Fibroblast of the aortic adventitia (primary cell): ENCODE measurements around the gene CEP85L. TPM values are rescaled to one million over a fixed set of nuclear protein-coding genes. Genes with fewer than 3 reads are reported as not detected.
A peak's percentile ranks its signal among the peaks of the same experiment; 100 is the strongest.

ENCODE experiments used
- DNase-seq: peaks from one replicate; pipeline ENCODE4 v3.0.0-alpha.2; 2010; ENCODE audit warnings: low read depth
- H3K4me3 ChIP-seq: 2 replicates; pipeline ENCODE4 v1.5.1; 2011; ENCODE audit warnings: low read depth, mild to moderate bottlenecking, control low read depth, low read length, moderate library complexity
- total RNA-seq: library from RNA; depleted of rRNA; stranded (reverse); fragments of >200 nt; gene quantifications from 2 replicates; pipeline ENCODE4 v1.2.3, GENCODE V29; 2012; ENCODE audit warnings: low replicate concordance
- TF ChIP-seq, protein P1 (sequence below): IDR thresholded peaks from 2 replicates; pipeline ENCODE4 v1.5.1; 2011; ENCODE audit warnings: mild to moderate bottlenecking, low read length, control low read depth, inconsistent platforms; ENCODE audit not compliant: insufficient read depth

Gene CEP85L
- total RNA-seq, 1 donor = 17.1 TPM

DNA sequence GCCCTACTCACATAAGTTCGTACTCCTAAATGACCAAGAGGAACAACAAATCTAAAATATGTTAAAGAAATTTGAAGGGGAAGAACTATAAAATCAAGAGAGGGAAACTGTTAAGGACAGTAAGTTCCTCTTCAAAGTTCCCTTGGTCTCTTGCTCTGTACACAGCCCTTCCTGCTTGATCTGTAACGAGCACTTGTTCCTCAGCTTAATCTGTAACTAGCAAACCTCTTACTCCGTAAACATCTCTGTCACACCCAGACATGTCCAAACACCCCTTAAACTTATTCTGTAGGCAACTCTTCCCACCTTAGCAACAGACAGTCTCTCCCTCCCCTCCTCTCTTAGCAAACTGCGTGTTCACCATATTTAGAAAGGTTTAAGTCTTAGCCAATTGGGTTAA lies 73.4 kb downstream of the CEP85L start:
- TF ChIP-seq, protein P1, sequence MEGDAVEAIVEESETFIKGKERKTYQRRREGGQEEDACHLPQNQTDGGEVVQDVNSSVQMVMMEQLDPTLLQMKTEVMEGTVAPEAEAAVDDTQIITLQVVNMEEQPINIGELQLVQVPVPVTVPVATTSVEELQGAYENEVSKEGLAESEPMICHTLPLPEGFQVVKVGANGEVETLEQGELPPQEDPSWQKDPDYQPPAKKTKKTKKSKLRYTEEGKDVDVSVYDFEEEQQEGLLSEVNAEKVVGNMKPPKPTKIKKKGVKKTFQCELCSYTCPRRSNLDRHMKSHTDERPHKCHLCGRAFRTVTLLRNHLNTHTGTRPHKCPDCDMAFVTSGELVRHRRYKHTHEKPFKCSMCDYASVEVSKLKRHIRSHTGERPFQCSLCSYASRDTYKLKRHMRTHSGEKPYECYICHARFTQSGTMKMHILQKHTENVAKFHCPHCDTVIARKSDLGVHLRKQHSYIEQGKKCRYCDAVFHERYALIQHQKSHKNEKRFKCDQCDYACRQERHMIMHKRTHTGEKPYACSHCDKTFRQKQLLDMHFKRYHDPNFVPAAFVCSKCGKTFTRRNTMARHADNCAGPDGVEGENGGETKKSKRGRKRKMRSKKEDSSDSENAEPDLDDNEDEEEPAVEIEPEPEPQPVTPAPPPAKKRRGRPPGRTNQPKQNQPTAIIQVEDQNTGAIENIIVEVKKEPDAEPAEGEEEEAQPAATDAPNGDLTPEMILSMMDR = no peak

GRCh38 chr6:118574051-118574865 lies 77.1 kb downstream of the CEP85L start:
- no peak for DNase-seq

More for the DNA sequence above, 73.4 kb downstream of the CEP85L start:
- no peak overlapping the region for H3K4me3 ChIP-seq
- DNase-seq = no peak

GRCh38 chr6:118571121-118571520 lies 80.3 kb downstream of the CEP85L start:
- TF ChIP-seq, protein P1 = no peak

More at GRCh38 chr6:118574051-118574865, 77.1 kb downstream of the CEP85L start:
- TF ChIP-seq, protein P1 = no peak
- H3K4me3 ChIP-seq = no peak overlapping the region

GRCh38 chr6:118569498-118569897 lies 81.9 kb downstream of the CEP85L start:
- no peak for DNase-seq
- TF ChIP-seq, protein P1 = no peak
- H3K4me3 ChIP-seq = no peak overlapping the region

More at GRCh38 chr6:118571121-118571520, 80.3 kb downstream of the CEP85L start:
- DNase-seq = no peak
- no peak overlapping the region for H3K4me3 ChIP-seq

DNA sequence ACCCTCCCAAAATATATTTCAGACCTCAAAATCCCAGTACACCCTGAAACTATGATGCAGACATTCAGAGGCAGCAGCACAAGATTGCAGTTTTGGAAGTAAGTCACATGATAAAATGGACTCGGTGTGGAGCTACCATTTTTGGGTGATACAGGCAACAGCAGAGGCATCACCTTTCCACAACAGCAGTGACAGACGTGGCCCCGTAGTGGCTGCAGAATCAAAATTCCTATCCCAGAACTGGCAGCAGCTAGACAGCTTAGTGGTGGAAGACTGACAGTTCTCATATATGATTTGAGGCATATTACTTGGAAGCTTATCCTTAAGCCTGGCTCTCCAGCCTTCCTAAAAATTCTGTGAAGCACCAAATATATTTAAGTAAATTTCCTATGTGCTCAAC lies 83.4 kb downstream of the CEP85L start:
- H3K4me3 ChIP-seq = no peak overlapping the region
- no peak for DNase-seq
- TF ChIP-seq, protein P1 = no peak

- DNase-seq = no peak
- H3K4me3 ChIP-seq = no peak overlapping the region
- TF ChIP-seq, protein P1 = peak; percentile 18
Measured at GRCh38 chr6:118565311-118565960, 86.0 kb downstream of the CEP85L start.
